GM20000 (cell line): Measurements from ENCODE around the gene HIPK3.

Source experiments
- DNase-seq: peaks from one replicate; pipeline ENCODE4 v3.0.0; 2012; ENCODE audit warnings: low spot score
- CTCF ChIP-seq: IDR thresholded peaks from 2 replicates; pipeline ENCODE4 v1.5.1; 2012; ENCODE audit warnings: mild to moderate bottlenecking, control low read depth; ENCODE audit errors: extremely low read depth, missing control alignments

HIPK3 gene

GRCh38 chr11:33368931-33369330 is 111.8 kb downstream of the HIPK3 start:
- DNase-seq: no peak
- no peak for TF ChIP-seq CTCF

- no peak for DNase-seq
- no peak for TF ChIP-seq CTCF
These were observed 116.5 kb downstream of the HIPK3 start for GRCh38 chr11:33373636-33374035.

- no peak for DNase-seq
These were observed 118.1 kb downstream of the HIPK3 start for GRCh38 chr11:33375236-33375635.

GRCh38 chr11:33375688-33376311 is 118.6 kb downstream of the HIPK3 start, which contains the start of gene KIAA1549L:
KIAA1549L (plus strand) TSS chr11:33376108.
- TF ChIP-seq CTCF: no peak
- DNase-seq: peak; percentile 62

More at GRCh38 chr11:33375236-33375635, 118.1 kb downstream of the HIPK3 start:
- no peak for TF ChIP-seq CTCF

- TF ChIP-seq CTCF: no peak
- DNase-seq: peak; percentile 64
These were observed 119.4 kb downstream of the HIPK3 start for GRCh38 chr11:33376331-33377310.

GRCh38 chr11:33377412-33378370 is 120.5 kb downstream of the HIPK3 start:
- DNase-seq: no peak
- TF ChIP-seq CTCF: no peak
